GM12878 (cell line): Measurements from ENCODE around the gene COX19. TPM values are rescaled to one million over a fixed set of nuclear protein-coding genes. Genes with fewer than 3 reads are reported as not detected.

Source experiments
- ATAC-seq: fragments of 200-7000 bp; cut with Tn5 transposase; 3 replicates; pipeline ENCODE4 v1.9.1; 2020; ENCODE audit warnings: mild to moderate bottlenecking, moderate library complexity
- BruUV-seq: library from RNA; stranded (reverse); fragments of 400-500 nt; replicated peaks from 2 replicates; lab custom pipeline; 2021; lab: Mats Ljungman, UMichigan
- CTCF ChIA-PET: fragments of 300-600 bp; sonication (Branson Sonifier 250); formaldehyde crosslinking; extraction: SDS; loops from one replicate; lab custom pipeline; 2021; ENCODE audit warnings: inconsistent platforms; lab: Yijun Ruan, JAX
- POLR2A ChIA-PET: fragments of 350-600 bp; formaldehyde crosslinking; extraction: SDS; loops from one replicate; lab custom pipeline; 2021; ENCODE audit warnings: inconsistent platforms; lab: Charles Lee
- RAD21 ChIA-PET: fragments of 300-600 bp; sonication (Branson Sonifier 250); formaldehyde crosslinking; loops from one replicate; lab custom pipeline; 2023; ENCODE audit warnings: antibody characterized with exemption; ENCODE audit not compliant: unreplicated experiment; lab: Charles Lee
- SMC1A ChIA-PET: fragments of 300-600 bp; sonication (Branson Sonifier 250); formaldehyde crosslinking; loops from one replicate; lab custom pipeline; 2023; ENCODE audit not compliant: unreplicated experiment, uncharacterized antibody; lab: Charles Lee
- DNase-seq: peaks from one replicate; pipeline ENCODE4 v3.0.0-alpha.2; 2011; ENCODE audit warnings: low read depth, low spot score
- FAIRE-seq: peaks from 3 replicates; lab custom pipeline; 2011; peaks lifted over from hg19 to GRCh38; lab: Jason Lieb, UNC
- H2AFZ ChIP-seq: 2 replicates; pipeline ENCODE4 v1.6.0; 2011; ENCODE audit warnings: low read depth, low read length, control low read depth; ENCODE audit not compliant: control insufficient read depth
- H3K27ac ChIP-seq: 2 replicates; pipeline ENCODE4 v1.5.1; 2011; ENCODE audit warnings: control low read depth; ENCODE audit not compliant: control insufficient read depth, insufficient read depth
- H3K27me3 ChIP-seq, 2 experiments: replicated peaks in 1 of 2; 2 replicates each; pipeline versions ENCODE4 v1.6.0 to v1.6.1; 2011; ENCODE audit warnings: low read length in 1 of 2; ENCODE audit not compliant: control insufficient read depth in 2 of 2, insufficient read depth in 2 of 2
- H3K36me3 ChIP-seq, 2 experiments: 2 replicates each; pipeline ENCODE4 v1.5.1; 2011; ENCODE audit warnings: low read length in 1 of 2; ENCODE audit not compliant: control insufficient read depth in 2 of 2, insufficient read depth in 2 of 2
- H3K4me1 ChIP-seq: 2 replicates; pipeline ENCODE4 v1.6.1; 2011; ENCODE audit warnings: mild to moderate bottlenecking, low read length, moderate library complexity, mixed read lengths; ENCODE audit not compliant: control insufficient read depth, insufficient read depth
- H3K4me2 ChIP-seq: 2 replicates; pipeline ENCODE4 v1.6.0; 2011; ENCODE audit warnings: control low read depth; ENCODE audit not compliant: control insufficient read depth, insufficient read depth
- H3K4me3 ChIP-seq: fragments of 200-600 bp; sonication (generic); 2 replicates; pipeline ENCODE4 v1.5.1; 2016
- H3K79me2 ChIP-seq: 2 replicates; pipeline ENCODE4 v1.6.0; 2011; ENCODE audit warnings: low read length; ENCODE audit not compliant: control insufficient read depth, insufficient read depth
- H3K9ac ChIP-seq: 2 replicates; pipeline ENCODE4 v1.8.0; 2011; ENCODE audit warnings: low read length, control low read depth, mixed read lengths; ENCODE audit not compliant: control insufficient read depth, insufficient read depth
- H3K9me3 ChIP-seq: replicated peaks from 3 replicates; pipeline ENCODE4 v1.5.1; 2011; ENCODE audit warnings: mild to moderate bottlenecking, low read length; ENCODE audit not compliant: control insufficient read depth, insufficient read depth
- H4K20me1 ChIP-seq: 2 replicates; pipeline ENCODE4 v1.6.0; 2011; ENCODE audit not compliant: control insufficient read depth, insufficient read depth
- EZH2 ChIP-seq: IDR thresholded peaks from 2 replicates; pipeline ENCODE4 v1.6.1; 2012; ENCODE audit warnings: low read depth, mild to moderate bottlenecking, control low read depth, inconsistent platforms, low read length, borderline replicate concordance; ENCODE audit not compliant: control insufficient read depth
- LARP7 ChIP-seq: fragments of 450-650 bp; IDR thresholded peaks from 2 replicates; pipeline ENCODE4 v1.6.1; 2017; ENCODE audit warnings: mild to moderate bottlenecking
- NR2C2 ChIP-seq: IDR thresholded peaks from 2 replicates; pipeline ENCODE4 v1.6.1; 2011; ENCODE audit warnings: borderline replicate concordance, low read depth; ENCODE audit not compliant: control insufficient read depth, insufficient read length
- PAX8 ChIP-seq: fragments of 450-650 bp; IDR thresholded peaks from 2 replicates; pipeline ENCODE4 v1.6.1; 2017; ENCODE audit warnings: mild to moderate bottlenecking, moderate library complexity
- RAD21 ChIP-seq: IDR thresholded peaks from 2 replicates; pipeline ENCODE4 v1.6.1; 2011; ENCODE audit warnings: mild to moderate bottlenecking, low read depth, low read length, moderate library complexity; ENCODE audit not compliant: insufficient read depth
- WGBS: methylation state at CpG from one replicate; pipeline ENCODE4 v1.1.6; 2016; ENCODE audit warnings: low lambda C conversion rate; ENCODE audit not compliant: insufficient replicate concordance, insufficient coverage; ENCODE audit errors: missing lambda C conversion rate; 5-methylcytosine and 5-hydroxymethylcytosine counted together
- in situ Hi-C: fragments of 300-500 bp; cut with MboI; formaldehyde crosslinking; loops from 9 replicates; pipeline ENCODE4 v1.14.3; 2018; ENCODE audit warnings: mixed read lengths
- intact Hi-C: fragments of 100-400 bp; cut with micrococcal nuclease; formaldehyde crosslinking; loops from one replicate; pipeline ENCODE4 v1.14.2; 2022; ENCODE audit not compliant: unreplicated experiment
- polyA plus RNA-seq, 11 experiments: library from polyadenylated mRNA; depleted of rRNA in 4 of 11; unstranded in 6 of 11; stranded (reverse) in 5 of 11; fragments of >200 nt; fragmentation: Nextera tagmentation in 4 of 11; fragmentation: Illumina TruSeq in 1 of 11; extraction: Ambion mirVana in 4 of 11; extraction: Trizol in 1 of 11; gene quantifications; 1 replicate in 1 of 11; 2 replicates in 10 of 11; pipeline versions ENCODE4 v1.2.1 to v1.2.3, GENCODE V29; 2011 to 2016; ENCODE audit warnings: inconsistent platforms in 2 of 11, missing spikeins in 2 of 11, low read depth in 1 of 11
- total RNA-seq, 4 experiments: library from RNA; depleted of rRNA in 3 of 4; stranded (reverse); fragments of >200 nt in 3 of 4; fragmentation: Illumina TruSeq in 1 of 4; extraction: Trizol in 1 of 4; gene quantifications; 2 replicates each; pipeline versions ENCODE4 v1.2.1 to v1.2.3, GENCODE V29; 2013 to 2021
- TF ChIP-seq, protein P1 (sequence below): fragments of 450-650 bp; IDR thresholded peaks from 2 replicates; pipeline ENCODE4 v1.6.1; 2016; ENCODE audit warnings: mild to moderate bottlenecking
- TF ChIP-seq, protein P2 (sequence below), 3 experiments: IDR thresholded peaks in 2 of 3; conservative IDR thresholded peaks in 1 of 3; 2 replicates each; pipeline ENCODE4 v1.5.1; 2011; ENCODE audit warnings: low read depth in 3 of 3, low read length in 3 of 3, mild to moderate bottlenecking in 3 of 3, control low read depth in 2 of 3, moderate library complexity in 2 of 3, inconsistent platforms in 1 of 3, mixed read lengths in 1 of 3; ENCODE audit not compliant: control insufficient read depth in 2 of 3, insufficient read depth in 1 of 3; ENCODE audit errors: extremely low read depth in 1 of 3
- TF ChIP-seq, protein P3 (sequence below): fragments of 150-350 bp; IDR thresholded peaks from 2 replicates; pipeline ENCODE4 v1.6.1; 2016; ENCODE audit warnings: low read depth, low read length

Gene COX19
- total and polyA plus RNA-seq, 10 of the 15 experiments (the other 5 are each of a cell fraction or from before 2014, with no cell fraction given), result 3.7 to 17.9 (median 10.8) TPM

DNA sequence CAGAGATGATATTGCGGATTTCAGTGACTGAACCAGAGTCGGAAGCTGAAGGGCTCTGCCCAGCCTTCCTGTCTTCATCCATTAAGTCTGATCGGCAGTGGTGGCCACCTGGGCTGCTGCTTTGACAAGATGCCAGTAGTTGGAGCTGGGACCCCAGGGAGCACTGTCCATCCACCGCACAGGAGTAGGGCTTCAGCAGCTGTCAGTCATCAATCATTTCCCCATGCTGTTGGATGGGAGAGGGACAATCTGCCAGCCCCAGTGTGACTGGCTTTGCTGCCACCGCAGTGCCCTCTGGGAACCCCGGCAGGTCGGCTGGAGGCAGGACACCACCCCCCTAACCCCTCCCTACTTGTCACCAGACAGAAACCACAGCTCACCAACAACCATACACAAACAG lies 46.0 kb upstream of the COX19 start:
- no peak overlapping the region for H3K4me2 ChIP-seq
- H3K27ac ChIP-seq, result no peak overlapping the region
- no peak overlapping the region for H3K4me3 ChIP-seq
- H2AFZ ChIP-seq, result no peak overlapping the region
- peaks cover 61% of the 10 kb centered on the region for H3K79me2 ChIP-seq
- DNase-seq (no peak), ATAC-seq (no peak), FAIRE-seq (no peak)
- intact Hi-C loops, result no loop called here
- BruUV-seq, result no TSS peak
- ChIA-PET SMC1A (interaction anchor here (2.3 to 9.0 kb wide), 2 partner anchors 27 to 44 kb away, joined by 8 to 71 read pairs; no protein-coding TSS in a partner anchor), CTCF (interaction anchor here (5.3 to 6.7 kb wide), 2 partner anchors 28 to 44 kb away, joined by 74 to 85 read pairs; no protein-coding TSS in a partner anchor), POLR2A (no interaction called here), RAD21 (interaction anchor here (1.9 to 6.6 kb wide), 2 partner anchors 27 to 44 kb away, joined by 7 to 59 read pairs; no protein-coding TSS in a partner anchor)
- no peaks in the 10 kb centered on the region for H4K20me1 ChIP-seq
- no peaks in the 10 kb centered on the region for H3K27me3 ChIP-seq
- peaks cover 11% of the 10 kb centered on the region; the same call in 2 of the 3 replicates for H3K9me3 ChIP-seq
- no peak overlapping the region for H3K9ac ChIP-seq
- H3K4me1 ChIP-seq, result peaks cover 35% of the 10 kb centered on the region
- 100% methylated on average over 7 of the region's 7 CpGs for WGBS
- peaks cover 7 to 13% of the 10 kb centered on the region in 2 experiments; a peak in 3 of 4 replicates for H3K36me3 ChIP-seq
- in situ Hi-C loops, result no loop called here
- TF ChIP-seq PAX8, result no peak
- TF ChIP-seq RAD21, result no peak
- TF ChIP-seq EZH2, result no peak
- TF ChIP-seq, protein P1, sequence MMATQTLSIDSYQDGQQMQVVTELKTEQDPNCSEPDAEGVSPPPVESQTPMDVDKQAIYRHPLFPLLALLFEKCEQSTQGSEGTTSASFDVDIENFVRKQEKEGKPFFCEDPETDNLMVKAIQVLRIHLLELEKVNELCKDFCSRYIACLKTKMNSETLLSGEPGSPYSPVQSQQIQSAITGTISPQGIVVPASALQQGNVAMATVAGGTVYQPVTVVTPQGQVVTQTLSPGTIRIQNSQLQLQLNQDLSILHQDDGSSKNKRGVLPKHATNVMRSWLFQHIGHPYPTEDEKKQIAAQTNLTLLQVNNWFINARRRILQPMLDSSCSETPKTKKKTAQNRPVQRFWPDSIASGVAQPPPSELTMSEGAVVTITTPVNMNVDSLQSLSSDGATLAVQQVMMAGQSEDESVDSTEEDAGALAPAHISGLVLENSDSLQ, result peak; percentile 27; the same call in 1 of the 2 replicates

DNA sequence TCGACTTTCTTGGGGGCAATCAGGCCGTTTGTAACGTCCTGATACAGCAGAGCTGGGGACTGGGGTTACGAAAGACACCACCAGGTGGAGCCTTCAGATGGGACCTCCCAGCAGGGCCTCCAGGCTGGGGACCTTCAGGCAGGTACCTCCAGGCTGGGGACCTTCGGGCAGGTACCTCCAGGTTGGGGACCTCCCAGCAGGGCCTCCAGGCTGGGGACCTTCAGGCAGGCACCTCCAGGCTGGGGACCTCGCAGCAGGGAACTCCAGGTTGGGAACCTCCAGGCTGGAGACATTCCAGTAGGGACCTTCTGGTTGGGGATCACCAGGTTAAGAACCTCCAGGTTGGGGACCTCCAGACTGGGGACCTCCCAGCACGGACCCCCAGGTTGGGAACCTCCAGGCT lies 45.5 kb upstream of the COX19 start:
- Histone ChIP-seq H3K27ac (no peak overlapping the region), H3K4me1 (peaks cover 31% of the 10 kb centered on the region), H3K4me2 (no peak overlapping the region), H3K27me3 (no peaks in the 10 kb centered on the region), H3K9me3 (peaks cover 11% of the 10 kb centered on the region; the same call in 2 of the 3 replicates), H2AFZ (no peak overlapping the region), H3K9ac (no peak overlapping the region), H3K4me3 (no peak overlapping the region), H3K36me3 (peaks cover 7 to 13% of the 10 kb centered on the region in 2 experiments; a peak in 3 of 4 replicates), H4K20me1 (no peaks in the 10 kb centered on the region), H3K79me2 (peaks cover 55% of the 10 kb centered on the region)
- SMC1A ChIA-PET, result interaction anchor here (2.3 to 9.0 kb wide), 2 partner anchors 26 to 45 kb away, joined by 8 to 71 read pairs; no protein-coding TSS in a partner anchor
- BruUV-seq, result no TSS peak
- no peak for ATAC-seq
- RAD21 ChIA-PET, result interaction anchor here (1.9 kb wide), 1 partner anchor 45 kb away, joined by 7 read pairs; no protein-coding TSS in a partner anchor
- no peak for FAIRE-seq
- intact Hi-C loops, result no loop called here
- DNase-seq, result no peak
- in situ Hi-C loops, result no loop called here
- CTCF ChIA-PET, result no interaction called here
- 86% methylated on average over 7 of the region's 7 CpGs for WGBS
- POLR2A ChIA-PET, result no interaction called here
- TF ChIP-seq, protein P2, sequence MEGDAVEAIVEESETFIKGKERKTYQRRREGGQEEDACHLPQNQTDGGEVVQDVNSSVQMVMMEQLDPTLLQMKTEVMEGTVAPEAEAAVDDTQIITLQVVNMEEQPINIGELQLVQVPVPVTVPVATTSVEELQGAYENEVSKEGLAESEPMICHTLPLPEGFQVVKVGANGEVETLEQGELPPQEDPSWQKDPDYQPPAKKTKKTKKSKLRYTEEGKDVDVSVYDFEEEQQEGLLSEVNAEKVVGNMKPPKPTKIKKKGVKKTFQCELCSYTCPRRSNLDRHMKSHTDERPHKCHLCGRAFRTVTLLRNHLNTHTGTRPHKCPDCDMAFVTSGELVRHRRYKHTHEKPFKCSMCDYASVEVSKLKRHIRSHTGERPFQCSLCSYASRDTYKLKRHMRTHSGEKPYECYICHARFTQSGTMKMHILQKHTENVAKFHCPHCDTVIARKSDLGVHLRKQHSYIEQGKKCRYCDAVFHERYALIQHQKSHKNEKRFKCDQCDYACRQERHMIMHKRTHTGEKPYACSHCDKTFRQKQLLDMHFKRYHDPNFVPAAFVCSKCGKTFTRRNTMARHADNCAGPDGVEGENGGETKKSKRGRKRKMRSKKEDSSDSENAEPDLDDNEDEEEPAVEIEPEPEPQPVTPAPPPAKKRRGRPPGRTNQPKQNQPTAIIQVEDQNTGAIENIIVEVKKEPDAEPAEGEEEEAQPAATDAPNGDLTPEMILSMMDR (IDR thresholded peaks at IDR 0.05 in 2 of 3, conservative IDR thresholded peaks at IDR 0.05 in 1 of 3; ENCODE audit: control insufficient read depth in 2 of 3, extremely low read depth in 1 of 3, insufficient read depth in 1 of 3, low read depth in 3 of 3, low read length in 3 of 3), result peak in 2 of 3 experiments; percentile 19 to 24; a peak in 2 of 6 replicates
- TF ChIP-seq, protein P3, sequence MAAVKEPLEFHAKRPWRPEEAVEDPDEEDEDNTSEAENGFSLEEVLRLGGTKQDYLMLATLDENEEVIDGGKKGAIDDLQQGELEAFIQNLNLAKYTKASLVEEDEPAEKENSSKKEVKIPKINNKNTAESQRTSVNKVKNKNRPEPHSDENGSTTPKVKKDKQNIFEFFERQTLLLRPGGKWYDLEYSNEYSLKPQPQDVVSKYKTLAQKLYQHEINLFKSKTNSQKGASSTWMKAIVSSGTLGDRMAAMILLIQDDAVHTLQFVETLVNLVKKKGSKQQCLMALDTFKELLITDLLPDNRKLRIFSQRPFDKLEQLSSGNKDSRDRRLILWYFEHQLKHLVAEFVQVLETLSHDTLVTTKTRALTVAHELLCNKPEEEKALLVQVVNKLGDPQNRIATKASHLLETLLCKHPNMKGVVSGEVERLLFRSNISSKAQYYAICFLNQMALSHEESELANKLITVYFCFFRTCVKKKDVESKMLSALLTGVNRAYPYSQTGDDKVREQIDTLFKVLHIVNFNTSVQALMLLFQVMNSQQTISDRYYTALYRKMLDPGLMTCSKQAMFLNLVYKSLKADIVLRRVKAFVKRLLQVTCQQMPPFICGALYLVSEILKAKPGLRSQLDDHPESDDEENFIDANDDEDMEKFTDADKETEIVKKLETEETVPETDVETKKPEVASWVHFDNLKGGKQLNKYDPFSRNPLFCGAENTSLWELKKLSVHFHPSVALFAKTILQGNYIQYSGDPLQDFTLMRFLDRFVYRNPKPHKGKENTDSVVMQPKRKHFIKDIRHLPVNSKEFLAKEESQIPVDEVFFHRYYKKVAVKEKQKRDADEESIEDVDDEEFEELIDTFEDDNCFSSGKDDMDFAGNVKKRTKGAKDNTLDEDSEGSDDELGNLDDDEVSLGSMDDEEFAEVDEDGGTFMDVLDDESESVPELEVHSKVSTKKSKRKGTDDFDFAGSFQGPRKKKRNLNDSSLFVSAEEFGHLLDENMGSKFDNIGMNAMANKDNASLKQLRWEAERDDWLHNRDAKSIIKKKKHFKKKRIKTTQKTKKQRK, result no peak
- TF ChIP-seq LARP7 (no peak), NR2C2 (no peak)
